HepG2 (cell line): ENCODE data around the gene ABHD17A. TPM values are rescaled to one million over a fixed set of nuclear protein-coding genes. Genes with fewer than 3 reads are reported as not detected.
A peak's percentile ranks its signal among the peaks of the same experiment; 100 is the strongest.

Experiments
- GTF2F1 ChIP-seq: fragments of 150-350 bp; IDR thresholded peaks from 2 replicates; pipeline ENCODE4 v1.6.1; 2014; ENCODE audit warnings: low read length
- IKZF5 ChIP-seq: IDR thresholded peaks from 2 replicates; pipeline ENCODE4 v1.6.1; 2018; ENCODE audit warnings: missing genetic modification reagents, mild to moderate bottlenecking, missing compliant biosample characterization
- KDM3A ChIP-seq: IDR thresholded peaks from 2 replicates; pipeline ENCODE4 v1.6.1; 2018; ENCODE audit warnings: low read depth, missing compliant biosample characterization
- MAFG ChIP-seq: sonication (generic); formaldehyde crosslinking; IDR thresholded peaks from 2 replicates; pipeline ENCODE4 v1.5.1; 2020; ENCODE audit warnings: mild to moderate bottlenecking, missing genetic modification reagents
- ONECUT2 ChIP-seq: sonication (generic); formaldehyde crosslinking; IDR thresholded peaks from 2 replicates; pipeline ENCODE4 v1.4.0; 2020; ENCODE audit warnings: missing genetic modification reagents
- PAXIP1 ChIP-seq: sonication (generic); formaldehyde crosslinking; conservative IDR thresholded peaks from 2 replicates; pipeline ENCODE4 v1.4.0; 2020; ENCODE audit warnings: mild to moderate bottlenecking, missing genetic modification reagents, moderate library complexity
- POLR2A ChIP-seq, 2 experiments: IDR thresholded peaks; 2 replicates each; pipeline ENCODE4 v1.6.1; 2011; ENCODE audit warnings: low read depth in 2 of 2, low read length in 2 of 2, mild to moderate bottlenecking in 1 of 2, moderate library complexity in 1 of 2; ENCODE audit not compliant: insufficient read depth in 1 of 2
- PRDM10 ChIP-seq: sonication (generic); formaldehyde crosslinking; IDR thresholded peaks from 2 replicates; pipeline ENCODE4 v1.4.0; 2020; ENCODE audit warnings: low read depth, missing genetic modification reagents
- TFDP1 ChIP-seq: IDR thresholded peaks from 2 replicates; pipeline ENCODE4 v1.6.1; 2016; ENCODE audit warnings: missing compliant biosample characterization, missing genetic modification reagents, borderline replicate concordance
- ZC3H13 ChIP-seq: sonication (generic); formaldehyde crosslinking; IDR thresholded peaks from 2 replicates; pipeline ENCODE4 v1.8.1; 2023; ENCODE audit warnings: mild to moderate bottlenecking, missing genetic modification reagents, moderate library complexity
- ZFP82 ChIP-seq: sonication (generic); formaldehyde crosslinking; IDR thresholded peaks from 2 replicates; pipeline ENCODE4 v1.5.1; 2020; ENCODE audit warnings: mild to moderate bottlenecking, missing genetic modification reagents, borderline replicate concordance
- ZFY ChIP-seq: sonication (generic); formaldehyde crosslinking; IDR thresholded peaks from 2 replicates; pipeline ENCODE4 v1.4.0; 2020; ENCODE audit warnings: missing genetic modification reagents
- ZKSCAN1 ChIP-seq: fragments of 150-350 bp; IDR thresholded peaks from 2 replicates; pipeline ENCODE4 v1.6.1; 2014; ENCODE audit warnings: low read length
- ZNF12 ChIP-seq: sonication (generic); formaldehyde crosslinking; IDR thresholded peaks from 2 replicates; pipeline ENCODE4 v1.5.0; 2020; ENCODE audit warnings: missing genetic modification reagents
- ZNF264 ChIP-seq: sonication (generic); formaldehyde crosslinking; IDR thresholded peaks from 2 replicates; pipeline ENCODE4 v1.4.0; 2020; ENCODE audit warnings: missing genetic modification reagents
- ZNF496 ChIP-seq: sonication (generic); formaldehyde crosslinking; IDR thresholded peaks from 2 replicates; pipeline ENCODE4 v1.8.1; 2023; ENCODE audit warnings: mild to moderate bottlenecking, moderate library complexity, missing genetic modification reagents; ENCODE audit not compliant: insufficient replicate concordance
- ZNF589 ChIP-seq: sonication (generic); formaldehyde crosslinking; conservative IDR thresholded peaks from 2 replicates; pipeline ENCODE4 v1.8.0; 2022; ENCODE audit warnings: mild to moderate bottlenecking, moderate library complexity, missing genetic modification reagents
- ZNF720 ChIP-seq: sonication (generic); formaldehyde crosslinking; IDR thresholded peaks from 2 replicates; pipeline ENCODE4 v1.4.0; 2020; ENCODE audit warnings: missing genetic modification reagents
- polyA plus RNA-seq, 8 experiments: library from polyadenylated mRNA; depleted of rRNA in 3 of 8; stranded (reverse) in 7 of 8; unstranded in 1 of 8; fragments of >200 nt; fragmentation: Illumina TruSeq in 4 of 8; extraction: Trizol in 4 of 8; gene quantifications; 2 replicates each; pipeline versions ENCODE4 v1.2.1 to v1.2.3, GENCODE V29; 2011 to 2016; ENCODE audit warnings: low read depth in 4 of 8, missing spikeins in 1 of 8, mixed read lengths in 1 of 8; ENCODE audit not compliant: insufficient read depth in 1 of 8
- total RNA-seq, 5 experiments: library from RNA; depleted of rRNA; stranded (reverse); fragments of >200 nt; fragmentation: Illumina TruSeq; extraction: Trizol; gene quantifications; 2 replicates each; pipeline ENCODE4 v1.2.3, GENCODE V29; 2016; ENCODE audit warnings: low read depth in 1 of 5
- TF ChIP-seq, protein P1 (sequence below): sonication (generic); formaldehyde crosslinking; IDR thresholded peaks from 2 replicates; pipeline ENCODE4 v1.8.0; 2022; ENCODE audit warnings: mild to moderate bottlenecking, missing genetic modification reagents, borderline replicate concordance

The ABHD17A gene
- total and polyA plus RNA-seq, 2 of the 13 experiments (the other 11 are each of a cell fraction or from before 2014, with no cell fraction given): 27.7 to 40.8 TPM

DNA sequence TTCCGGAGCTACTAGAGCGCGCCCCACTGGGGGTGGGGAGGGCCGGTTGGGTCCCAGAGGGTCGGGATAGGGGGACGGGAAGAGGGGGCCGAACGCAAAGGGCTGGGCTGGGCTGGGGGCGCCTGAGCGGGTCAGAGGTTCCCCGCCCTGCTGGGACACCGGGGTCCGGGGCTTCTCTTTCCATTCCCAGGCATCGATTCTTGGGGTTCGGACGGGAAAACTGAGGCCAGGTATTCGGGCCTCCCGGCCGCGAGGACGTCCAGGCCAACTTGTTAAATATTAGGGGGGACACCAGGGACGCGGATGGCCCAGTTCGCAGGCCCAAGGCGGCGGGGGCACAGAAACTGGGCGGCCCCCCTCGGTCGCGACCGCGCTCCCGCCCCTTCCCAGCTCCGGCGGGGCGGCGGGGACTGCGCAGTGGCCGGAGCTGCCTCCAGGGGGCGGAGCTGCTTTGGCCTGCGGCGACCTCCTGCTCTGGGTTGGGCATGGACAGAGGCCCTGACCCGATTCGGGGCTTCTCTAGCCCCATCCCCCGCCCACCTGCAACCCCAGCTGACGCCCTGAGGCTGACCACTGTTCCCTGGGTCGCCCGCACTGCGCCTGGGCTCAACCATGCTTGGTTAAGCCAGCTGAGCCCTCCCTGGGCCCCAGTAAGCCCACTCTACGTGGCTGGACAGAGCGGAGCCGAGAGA, 20.7 kb downstream of the ABHD17A start (continued):
- TF ChIP-seq MAFG (CRISPR knock-in tag) (no peak; the same call in 1 of the 2 replicates), TFDP1 (CRISPR knock-in tag) (peak; percentile 41; the same call in 1 of the 2 replicates), ZNF589 (CRISPR knock-in tag) (no peak), ZNF264 (no peak), ZFY (CRISPR knock-in tag) (no peak; the same call in none of the 2 replicates), POLR2A (IDR thresholded peaks at IDR 0.05; ENCODE audit: insufficient read depth in 1 of 2, low read depth in 2 of 2, low read length in 2 of 2) (peak; percentile 57 to 62; a peak in 3 of 4 replicates), ZNF496 (CRISPR knock-in tag) (no peak), KDM3A (no peak; the same call in 1 of the 2 replicates), ONECUT2 (CRISPR knock-in tag) (no peak), ZKSCAN1 (no peak), IKZF5 (CRISPR knock-in tag) (no peak; the same call in 1 of the 2 replicates), ZC3H13 (CRISPR knock-in tag) (no peak; the same call in 1 of the 2 replicates), ZNF720 (no peak), ZNF12 (CRISPR knock-in tag) (no peak), PRDM10 (CRISPR knock-in tag) (no peak), GTF2F1 (no peak), PAXIP1 (CRISPR knock-in tag) (no peak), ZFP82 (peak; percentile 56; the same call in 1 of the 2 replicates)
- TF ChIP-seq, protein P1, sequence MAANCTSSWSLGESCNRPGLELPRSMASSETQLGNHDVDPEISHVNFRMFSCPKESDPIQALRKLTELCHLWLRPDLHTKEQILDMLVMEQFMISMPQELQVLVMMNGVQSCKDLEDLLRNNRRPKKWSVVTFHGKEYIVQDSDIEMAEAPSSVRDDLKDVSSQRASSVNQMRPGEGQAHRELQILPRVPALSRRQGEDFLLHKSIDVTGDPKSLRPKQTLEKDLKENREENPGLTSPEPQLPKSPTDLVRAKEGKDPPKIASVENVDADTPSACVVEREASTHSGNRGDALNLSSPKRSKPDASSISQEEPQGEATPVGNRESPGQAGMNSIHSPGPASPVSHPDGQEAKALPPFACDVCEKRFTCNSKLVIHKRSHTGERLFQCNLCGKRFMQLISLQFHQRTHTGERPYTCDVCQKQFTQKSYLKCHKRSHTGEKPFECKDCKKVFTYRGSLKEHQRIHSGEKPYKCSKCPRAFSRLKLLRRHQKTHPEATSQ (CRISPR knock-in tag): 0 out of 2 replicates have a peak, but pooled peaks have one; percentile 40
